Keratinocyte (primary cell): ENCODE measurements around the gene GRK3.

Experiments
- CTCF ChIP-seq, 3 experiments: IDR thresholded peaks in 1 of 3; conservative IDR thresholded peaks in 1 of 3; optimal IDR thresholded peaks in 1 of 3; 2 replicates in 2 of 3; 3 replicates in 1 of 3; pipeline versions ENCODE3 to v1.5.1; 2011; ENCODE audit warnings: low read length in 3 of 3, mild to moderate bottlenecking in 3 of 3, moderate library complexity in 2 of 3, control low read depth in 1 of 3, inconsistent platforms in 1 of 3; ENCODE audit not compliant: insufficient read depth in 2 of 3; ENCODE audit errors: extremely low read depth in 1 of 3
- EZH2 ChIP-seq: IDR thresholded peaks from one replicate; pipeline ENCODE4 v1.6.1; 2012; ENCODE audit warnings: inconsistent platforms, mild to moderate bottlenecking, low read length, moderate library complexity

GRCh38 chr22:25536589-25536988, 27.9 kb upstream of the GRK3 start:
- no peak for TF ChIP-seq CTCF (optimal IDR thresholded peaks at IDR 0.05 in 1 of 3, IDR thresholded peaks at IDR 0.05 in 1 of 3, conservative IDR thresholded peaks at IDR 0.05 in 1 of 3; ENCODE audit: extremely low read depth in 1 of 3, insufficient read depth in 2 of 3, low read length in 3 of 3)
- TF ChIP-seq EZH2, result no peak
